Activated CD4-positive, CD25-positive, alpha-beta regulatory T cell (primary cell): ENCODE results near the gene RPL5.

Experiments used
- DNase-seq, 4 experiments: peaks; one replicate each; lab custom pipeline; 2025; lab: John Stamatoyannopoulos, UW

RPL5 gene

GRCh38 chr1:92820024-92820423 is 11.8 kb upstream of the RPL5 start:
- DNase-seq = no peak

- no peak for DNase-seq
Measured at GRCh38 chr1:92820551-92820950, 11.3 kb upstream of the RPL5 start.

- no peak for DNase-seq
Measured at GRCh38 chr1:92822879-92823278, 9.0 kb upstream of the RPL5 start.

- DNase-seq = no peak
Measured at GRCh38 chr1:92826792-92827191, 5.0 kb upstream of the RPL5 start.

GRCh38 chr1:92831368-92831761 is 475 bp upstream of the RPL5 start:
- no peak for DNase-seq

GRCh38 chr1:92832537-92833114 is 786 bp downstream of the RPL5 start:
- DNase-seq = no peak

GRCh38 chr1:92833840-92834239 is 2.0 kb downstream of the RPL5 start:
- no peak for DNase-seq

GRCh38 chr1:92834617-92835016 is 2.8 kb downstream of the RPL5 start:
- no peak for DNase-seq

- no peak for DNase-seq
Measured at GRCh38 chr1:92837062-92837461, 5.2 kb downstream of the RPL5 start.

- no peak for DNase-seq
Measured at GRCh38 chr1:92838519-92838918, 6.7 kb downstream of the RPL5 start.

GRCh38 chr1:92839442-92839841 is 7.6 kb downstream of the RPL5 start:
- no peak for DNase-seq

GRCh38 chr1:92840600-92840999 is 8.8 kb downstream of the RPL5 start:
- no peak for DNase-seq

GRCh38 chr1:92842082-92843045 is 10.5 kb downstream of the RPL5 start:
- DNase-seq = no peak

GRCh38 chr1:92843046-92843423 is 11.2 kb downstream of the RPL5 start:
- DNase-seq = no peak

GRCh38 chr1:92843429-92844352 is 11.9 kb downstream of the RPL5 start:
- no peak for DNase-seq

GRCh38 chr1:92844439-92844838 is 12.6 kb downstream of the RPL5 start:
- no peak for DNase-seq

GRCh38 chr1:92845908-92846307 is 14.1 kb downstream of the RPL5 start:
- DNase-seq = no peak

GRCh38 chr1:92848201-92848600 is 16.4 kb downstream of the RPL5 start:
- no peak for DNase-seq

- no peak for DNase-seq
Measured at GRCh38 chr1:92850019-92850418, 18.2 kb downstream of the RPL5 start.

- no peak for DNase-seq
Measured at GRCh38 chr1:92851729-92852128, 19.9 kb downstream of the RPL5 start.

GRCh38 chr1:92853299-92853698 is 21.5 kb downstream of the RPL5 start:
- DNase-seq = no peak

- no peak for DNase-seq
Measured at GRCh38 chr1:92854101-92854785, 22.4 kb downstream of the RPL5 start.
